Gastrocnemius medialis (tissue), 4 donors: Measurements from ENCODE around the gene MAPK4. TPM values are rescaled to one million over a fixed set of nuclear protein-coding genes. Genes with fewer than 3 reads are reported as not detected.

Source experiments
- ATAC-seq, 2 donors: fragments of 150-250 bp; one replicate each; pipeline ENCODE4 v1.9.1; 2016
- DNase-seq, 2 donors: peaks; one replicate each; pipeline ENCODE4 v3.0.0-alpha.2; 2019
- H3K27ac ChIP-seq, 4 donors: fragments of 200-600 bp; sonication (generic); 1 replicate in 1 of 4; 2 replicates in 3 of 4; pipeline ENCODE4 v1.5.1; 2016 to 2018; ENCODE audit warnings: mild to moderate bottlenecking in 2 of 4, moderate library complexity in 1 of 4
- H3K27me3 ChIP-seq, 3 donors: fragments of 200-600 bp; sonication (generic) in 2 of 3; 1 replicate in 1 of 3; 2 replicates in 2 of 3; pipeline versions ENCODE4 v1.5.1 to v1.6.0; 2016 to 2019; ENCODE audit warnings: mild to moderate bottlenecking in 1 of 3, moderate library complexity in 1 of 3
- H3K36me3 ChIP-seq, 2 donors: fragments of 200-600 bp; sonication (generic) in 1 of 2; one replicate each; pipeline ENCODE4 v1.5.1; 2017 to 2018
- H3K4me1 ChIP-seq, 2 donors: fragments of 200-600 bp; sonication (generic) in 1 of 2; one replicate each; pipeline ENCODE4 v1.5.1; 2016 to 2017; ENCODE audit warnings: mild to moderate bottlenecking in 2 of 2
- H3K4me3 ChIP-seq, 4 donors: fragments of 200-600 bp; sonication (generic) in 3 of 4; 1 replicate in 1 of 4; 2 replicates in 3 of 4; pipeline ENCODE4 v1.5.1; 2016 to 2019; ENCODE audit warnings: mild to moderate bottlenecking in 2 of 4
- H3K9me3 ChIP-seq, 3 donors: fragments of 200-600 bp; sonication (generic) in 2 of 3; 1 replicate in 1 of 3; 2 replicates in 2 of 3; pipeline ENCODE4 v1.5.1; 2016 to 2019
- CTCF ChIP-seq, 5 experiments: fragments of 450-650 bp in 3 of 5; fragments of 200-600 bp in 2 of 5; sonication (generic) in 2 of 5; IDR thresholded peaks in 4 of 5; conservative IDR thresholded peaks in 1 of 5; 1 replicate in 4 of 5; 2 replicates in 1 of 5; pipeline ENCODE4 v1.5.1; 2016 to 2019; ENCODE audit warnings: antibody characterized with exemption in 5 of 5, mild to moderate bottlenecking in 3 of 5, moderate library complexity in 3 of 5
- POLR2A ChIP-seq, 2 donors: fragments of 450-650 bp; IDR thresholded peaks; one replicate each; pipeline ENCODE4 v1.6.1; 2017; ENCODE audit warnings: antibody characterized with exemption in 2 of 2, mild to moderate bottlenecking in 2 of 2, moderate library complexity in 2 of 2
- in situ Hi-C, 4 donors: fragments of 200-750 bp; cut with MboI; loops; one replicate each; pipeline versions ENCODE4 v1.15.0 to v1.8.0; 2017; ENCODE audit warnings: low sequenced_read_pairs in 4 of 4
- intact Hi-C: fragments of 100-400 bp; cut with DNase I; formaldehyde crosslinking; loops from one replicate; pipeline ENCODE4 v1.15.1; 2023; ENCODE audit warnings: low total_unique reads
- total RNA-seq, 4 donors: library from RNA; depleted of rRNA; stranded (reverse); fragments of >200 nt; gene quantifications; one replicate each; pipeline versions ENCODE4 v1.1.0 to v1.2.3, GENCODE V29; 2016

Gene MAPK4
- total RNA-seq, 4 donors from 2014 or later = 0.68 to 2.4 (median 1.7) TPM

DNA sequence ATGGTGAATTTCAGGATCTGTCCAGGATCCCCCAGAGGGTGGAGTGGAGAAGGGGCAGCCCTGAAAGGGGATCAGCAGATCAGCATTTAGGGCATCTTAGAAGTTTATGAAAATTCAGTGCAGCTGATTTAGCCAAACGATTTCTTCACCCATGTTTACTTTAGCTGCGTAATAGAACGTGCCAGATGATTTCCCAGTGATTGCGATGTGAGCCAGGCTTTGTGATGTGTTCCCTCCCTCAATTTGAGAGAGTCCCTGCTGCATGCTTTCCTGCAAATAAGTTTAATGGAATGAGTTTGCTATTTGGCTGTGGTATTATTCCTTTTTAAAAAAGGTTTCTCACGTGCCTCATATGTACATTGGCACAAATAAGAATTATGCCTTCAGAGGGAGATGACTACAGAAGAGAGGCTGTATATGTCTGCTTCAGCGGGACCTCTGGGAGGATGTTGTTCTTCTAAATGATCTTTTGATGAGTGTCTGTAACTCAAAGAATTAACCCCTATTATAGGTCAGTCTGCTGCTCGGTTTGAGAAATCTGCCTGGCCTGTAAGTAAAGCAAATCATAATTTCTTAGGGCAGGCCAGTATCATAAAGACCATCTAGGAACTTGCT, 148.1 kb downstream of the MAPK4 start:
- intact Hi-C loops = no loop called here
- Histone ChIP-seq H3K36me3 (no peaks in the 10 kb centered on the region), H3K9me3 (no peaks in the 10 kb centered on the region), H3K4me3 (no peak overlapping the region), H3K27ac (no peak overlapping the region), H3K4me1 (no peaks in the 10 kb centered on the region), H3K27me3 (no peaks in the 10 kb centered on the region)
- TF ChIP-seq POLR2A (IDR thresholded peaks at IDR 0.05) (no peak), CTCF (IDR thresholded peaks at IDR 0.05 in 4 of 5, conservative IDR thresholded peaks at IDR 0.05 in 1 of 5) (no peak)
- DNase-seq = no peak
- in situ Hi-C loops = no loop called here
- ATAC-seq = peak in 1 of 2 donors; percentile 33

DNA sequence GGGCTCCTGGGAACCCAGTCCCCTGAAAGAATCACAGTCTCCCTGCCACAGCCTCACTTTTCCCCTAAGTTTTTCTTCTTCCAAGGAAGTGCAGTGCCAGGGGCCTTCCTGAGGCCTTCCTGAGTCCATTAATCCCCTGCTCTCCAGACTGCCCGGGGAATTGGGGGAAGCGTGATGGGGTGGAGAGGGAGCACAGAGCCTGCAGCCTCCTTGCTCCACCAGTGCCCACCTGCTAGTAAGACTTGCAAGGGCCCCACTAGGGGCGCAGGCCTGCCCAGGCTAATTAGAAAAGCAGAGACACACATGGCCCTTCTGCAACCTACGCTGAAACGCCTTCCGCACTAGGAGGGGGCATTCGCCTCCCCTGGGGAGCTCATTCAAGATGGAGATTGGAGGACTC, 149.3 kb downstream of the MAPK4 start:
- in situ Hi-C loops = no loop called here

GRCh38 chr18:50711386-50711785, 151.5 kb downstream of the MAPK4 start:
- Histone ChIP-seq H3K9me3 (no peaks in the 10 kb centered on the region), H3K4me3 (no peak overlapping the region), H3K36me3 (no peaks in the 10 kb centered on the region), H3K27me3 (no peaks in the 10 kb centered on the region), H3K4me1 (no peaks in the 10 kb centered on the region), H3K27ac (no peak overlapping the region)
- no peak for ATAC-seq
- in situ Hi-C loops (no loop called here), intact Hi-C loops (no loop called here)
- no peak for TF ChIP-seq CTCF (IDR thresholded peaks at IDR 0.05 in 4 of 5, conservative IDR thresholded peaks at IDR 0.05 in 1 of 5)
- no peak for TF ChIP-seq POLR2A (IDR thresholded peaks at IDR 0.05)
- DNase-seq = no peak

More for the DNA sequence above, 149.3 kb downstream of the MAPK4 start:
- Histone ChIP-seq H3K4me1 (no peaks in the 10 kb centered on the region), H3K27ac (no peak overlapping the region), H3K36me3 (no peaks in the 10 kb centered on the region), H3K9me3 (no peaks in the 10 kb centered on the region), H3K27me3 (no peaks in the 10 kb centered on the region), H3K4me3 (no peak overlapping the region)
- intact Hi-C loops = no loop called here
- no peak for TF ChIP-seq POLR2A (IDR thresholded peaks at IDR 0.05)
- no peak for TF ChIP-seq CTCF (IDR thresholded peaks at IDR 0.05 in 4 of 5, conservative IDR thresholded peaks at IDR 0.05 in 1 of 5)
- DNase-seq = no peak
- ATAC-seq = no peak

DNA sequence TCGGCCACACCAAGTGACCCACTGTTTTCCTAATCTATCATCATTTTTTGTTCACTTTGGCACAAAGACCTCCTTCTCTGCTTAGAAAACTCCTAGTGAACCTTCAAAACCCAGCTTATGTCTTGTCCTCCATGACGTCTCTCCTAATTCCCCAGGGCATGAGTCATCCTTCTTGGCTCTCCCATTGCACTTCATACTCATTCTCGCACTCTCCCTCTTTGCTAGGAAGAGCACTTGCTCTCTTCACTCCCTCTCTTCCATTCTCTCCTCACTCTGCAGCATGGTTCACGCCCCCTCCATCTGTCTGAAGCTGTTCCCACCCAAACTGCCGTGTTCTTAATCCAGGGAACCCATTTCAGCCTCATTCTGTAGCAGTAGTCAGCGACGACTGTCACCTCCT, 156.0 kb downstream of the MAPK4 start:
- TF ChIP-seq CTCF (IDR thresholded peaks at IDR 0.05 in 4 of 5, conservative IDR thresholded peaks at IDR 0.05 in 1 of 5) = no peak
- TF ChIP-seq POLR2A (IDR thresholded peaks at IDR 0.05) = no peak
- Histone ChIP-seq H3K36me3 (no peaks in the 10 kb centered on the region), H3K27me3 (no peaks in the 10 kb centered on the region), H3K9me3 (no peaks in the 10 kb centered on the region), H3K4me1 (no peaks in the 10 kb centered on the region), H3K4me3 (no peak overlapping the region), H3K27ac (no peak overlapping the region)
- ATAC-seq (no peak), DNase-seq (no peak)
- in situ Hi-C loops (no loop called here), intact Hi-C loops (no loop called here)

GRCh38 chr18:50716902-50717301, 157.0 kb downstream of the MAPK4 start:
- intact Hi-C loops = no loop called here
- no peak for TF ChIP-seq CTCF (IDR thresholded peaks at IDR 0.05 in 4 of 5, conservative IDR thresholded peaks at IDR 0.05 in 1 of 5)
- no peak for TF ChIP-seq POLR2A (IDR thresholded peaks at IDR 0.05)
- H3K9me3 ChIP-seq = no peaks in the 10 kb centered on the region
- no peak overlapping the region for H3K27ac ChIP-seq
- no peak for DNase-seq
- in situ Hi-C loops = no loop called here
- ATAC-seq = no peak
- H3K4me1 ChIP-seq = no peaks in the 10 kb centered on the region
- H3K27me3 ChIP-seq = no peaks in the 10 kb centered on the region
- no peaks in the 10 kb centered on the region for H3K36me3 ChIP-seq
- H3K4me3 ChIP-seq = no peak overlapping the region
